Cardiac muscle cell (in vitro differentiated cells and primary cell): ENCODE results near the gene RC3H2. TPM values are rescaled to one million over a fixed set of nuclear protein-coding genes. Genes with fewer than 3 reads are reported as not detected.

ENCODE experiments used
- DNase-seq, 2 donors: peaks; one replicate each; pipeline versions ENCODE4 v3.0.0 to v3.0.0-alpha.2; 2010 to 2017; ENCODE audit warnings: low read depth in 1 of 2, low spot score in 1 of 2
- H3K27ac ChIP-seq: fragments of 200-600 bp; sonication (generic); 2 replicates; pipeline ENCODE4 v1.5.1; 2016
- H3K27me3 ChIP-seq: fragments of 200-600 bp; sonication (generic); 2 replicates; pipeline ENCODE4 v1.6.0; 2016; ENCODE audit warnings: control low read depth
- H3K36me3 ChIP-seq: fragments of 200-600 bp; sonication (generic); 2 replicates; pipeline ENCODE4 v1.5.1; 2016; ENCODE audit warnings: control low read depth
- H3K4me1 ChIP-seq: fragments of 200-600 bp; sonication (generic); 2 replicates; pipeline ENCODE4 v1.8.1; 2017; ENCODE audit warnings: low read depth, mild to moderate bottlenecking, mixed run types
- H3K4me3 ChIP-seq: fragments of 200-600 bp; sonication (generic); 2 replicates; pipeline ENCODE4 v1.5.1; 2016; ENCODE audit warnings: mild to moderate bottlenecking
- H3K9me3 ChIP-seq: fragments of 200-600 bp; sonication (generic); 2 replicates; pipeline ENCODE4 v1.5.1; 2017; ENCODE audit warnings: low read depth, mild to moderate bottlenecking, control low read depth
- CTCF ChIP-seq: IDR thresholded peaks from 2 replicates; pipeline ENCODE4 v1.5.1; 2012; ENCODE audit warnings: low read depth, mild to moderate bottlenecking, low read length
- polyA plus RNA-seq: library from polyadenylated mRNA; unstranded; fragments of >200 nt; fragmentation: Nextera tagmentation; extraction: Ambion mirVana; gene quantifications from 2 replicates; pipeline ENCODE4 v1.2.1, GENCODE V29; 2016
- total RNA-seq: library from RNA; depleted of rRNA; stranded (reverse); fragments of >200 nt; gene quantifications from 2 replicates; pipeline ENCODE4 v1.2.3, GENCODE V29; 2016

The RC3H2 gene
- total and polyA plus RNA-seq, 2 experiments from 2014 or later: 31.1 to 57.7 TPM

GRCh38 chr9:122940749-122941581, 35.8 kb upstream of the RC3H2 start, which contains the start of gene RABGAP1:
Gene RABGAP1 (plus strand): TSS chr9:122941020. CDS start chr9:122957060, 16,040 bp downstream.
- Histone ChIP-seq H3K27me3 (no peaks in the 10 kb centered on the region), H3K27ac (peak within 1 kb of the TSS; percentile 95), H3K4me1 (peaks cover 5% of the 10 kb centered on the region), H3K9me3 (no peaks in the 10 kb centered on the region), H3K36me3 (peaks cover 20% of the 10 kb centered on the region), H3K4me3 (peak within 1 kb of the TSS; percentile 84)
- peak; percentile 99 to 100 for DNase-seq
- no peak for TF ChIP-seq CTCF

- no peak for DNase-seq
- peak overlapping the region; percentile 33 for H3K27ac ChIP-seq
- H3K4me1 ChIP-seq: peaks cover 5% of the 10 kb centered on the region
- no peaks in the 10 kb centered on the region for H3K9me3 ChIP-seq
- no peak for TF ChIP-seq CTCF
- peaks cover 20% of the 10 kb centered on the region for H3K36me3 ChIP-seq
- H3K4me3 ChIP-seq: peak overlapping the region; percentile 20
- no peaks in the 10 kb centered on the region for H3K27me3 ChIP-seq
These were observed 35.2 kb upstream of the RC3H2 start for GRCh38 chr9:122940454-122940748.

- TF ChIP-seq CTCF: no peak
- no peak overlapping the region for H3K4me3 ChIP-seq
- H3K27me3 ChIP-seq: no peaks in the 10 kb centered on the region
- DNase-seq: no peak
- H3K36me3 ChIP-seq: peaks cover 20% of the 10 kb centered on the region
- H3K27ac ChIP-seq: peak overlapping the region; percentile 33
- peaks cover 5% of the 10 kb centered on the region for H3K4me1 ChIP-seq
- H3K9me3 ChIP-seq: no peaks in the 10 kb centered on the region
These were observed 34.4 kb upstream of the RC3H2 start for GRCh38 chr9:122939601-122940000.

- no peak for TF ChIP-seq CTCF
- H3K9me3 ChIP-seq: no peaks in the 10 kb centered on the region
These were observed 31.7 kb upstream of the RC3H2 start for GRCh38 chr9:122936883-122937282.

GRCh38 chr9:122936464-122936863, 31.3 kb upstream of the RC3H2 start:
- peaks cover 9% of the 10 kb centered on the region for H3K4me1 ChIP-seq
- no peaks in the 10 kb centered on the region for H3K27me3 ChIP-seq
- no peak overlapping the region for H3K27ac ChIP-seq
- H3K9me3 ChIP-seq: no peaks in the 10 kb centered on the region
- TF ChIP-seq CTCF: no peak
- no peak overlapping the region for H3K4me3 ChIP-seq
- no peak for DNase-seq
- peaks cover 20% of the 10 kb centered on the region for H3K36me3 ChIP-seq

More at GRCh38 chr9:122936883-122937282, 31.7 kb upstream of the RC3H2 start:
- Histone ChIP-seq H3K4me3 (no peak overlapping the region), H3K27me3 (no peaks in the 10 kb centered on the region), H3K4me1 (peaks cover 10% of the 10 kb centered on the region), H3K36me3 (peaks cover 20% of the 10 kb centered on the region), H3K27ac (no peak overlapping the region)
- DNase-seq: no peak
